GM13977 (cell line): Measurements from ENCODE around the gene RAMAC.
A peak's percentile ranks its signal among the peaks of the same experiment; 100 is the strongest.
"Not testable (repeated sequence)": the region's sequence is repeated elsewhere in the genome, so short reads cannot be mapped to it uniquely, and the experiment has no call there.

Experiments used
- DNase-seq: peaks from one replicate; pipeline ENCODE4 v3.0.0; 2012; ENCODE audit warnings: low spot score
- CTCF ChIP-seq: IDR thresholded peaks from 2 replicates; pipeline ENCODE4 v1.5.1; 2012; ENCODE audit warnings: mild to moderate bottlenecking, control low read depth; ENCODE audit not compliant: insufficient read depth; ENCODE audit errors: extremely low read depth, missing control alignments
- in situ Hi-C: fragments of 300-500 bp; cut with MboI; formaldehyde crosslinking; loops from one replicate; pipeline ENCODE4 v1.12.0; 2022; ENCODE audit warnings: low sequenced_read_pairs, low pct_unique_long_range_greater_than_20kb, mixed read lengths, inconsistent platforms; ENCODE audit not compliant: unreplicated experiment

RAMAC gene

GRCh38 chr15:82985688-82986441 is at the start of gene RAMAC:
TSS of gene RAMAC (plus strand) at chr15:82986210. CDS start at chr15:82989019, 2,809 bp downstream.
- in situ Hi-C loops: loop anchor here (10.0 kb wide), 1 partner anchor 131 kb away; no protein-coding TSS in a partner anchor
- DNase-seq: peak; percentile 89
- no peak for TF ChIP-seq CTCF

- in situ Hi-C loops: no loop called here
- no peak for TF ChIP-seq CTCF
- DNase-seq: no peak
These were observed 48.9 kb upstream of the RAMAC start for GRCh38 chr15:82936966-82937711.

GRCh38 chr15:82937712-82938058 is 48.3 kb upstream of the RAMAC start:
- TF ChIP-seq CTCF: no peak
- DNase-seq: no peak
- in situ Hi-C loops: no loop called here

- DNase-seq, in situ Hi-C loops: not testable (repeated sequence)
These were observed 46.3 kb upstream of the RAMAC start for GRCh38 chr15:82939678-82940077.

- TF ChIP-seq CTCF: no peak
- in situ Hi-C loops: no loop called here
- no peak for DNase-seq
These were observed 43.3 kb upstream of the RAMAC start for GRCh38 chr15:82942691-82943090.

GRCh38 chr15:82943176-82943575 is 42.8 kb upstream of the RAMAC start:
- DNase-seq: no peak
- TF ChIP-seq CTCF: no peak
- in situ Hi-C loops: no loop called here

- no peak for DNase-seq
- in situ Hi-C loops: no loop called here
- no peak for TF ChIP-seq CTCF
These were observed 42.0 kb upstream of the RAMAC start for GRCh38 chr15:82944056-82944455.
